CD14-positive monocyte (primary cell): ENCODE data around the gene OR51G2. TPM values are rescaled to one million over a fixed set of nuclear protein-coding genes. Genes with fewer than 3 reads are reported as not detected.

Experiments
- DNase-seq, 3 donors: peaks; one replicate each; pipeline ENCODE4 v3.0.0-alpha.2; 2011 to 2022
- H2AFZ ChIP-seq: 2 replicates; pipeline ENCODE4 v1.6.0; 2012; ENCODE audit warnings: mild to moderate bottlenecking, low read depth, low read length, inconsistent platforms; ENCODE audit not compliant: insufficient read depth, poor library complexity, severe bottlenecking
- H3K27ac ChIP-seq, 2 donors: 1 replicate in 1 of 2; 2 replicates in 1 of 2; pipeline ENCODE4 v1.5.1; 2012 to 2013; ENCODE audit warnings: low read length in 2 of 2, control low read depth in 1 of 2, inconsistent platforms in 1 of 2, low read depth in 1 of 2, mild to moderate bottlenecking in 1 of 2
- H3K27me3 ChIP-seq, 2 donors: one replicate each; pipeline versions ENCODE4 v1.6.0 to v1.6.1; 2011 to 2013; ENCODE audit warnings: low read length in 2 of 2; ENCODE audit not compliant: control insufficient read depth in 2 of 2, insufficient read depth in 2 of 2
- H3K36me3 ChIP-seq, 2 donors: replicated peaks in 1 of 2; 1 replicate in 1 of 2; 2 replicates in 1 of 2; pipeline versions ENCODE4 v1.5.1 to v1.6.1; 2012 to 2013; ENCODE audit warnings: low read length in 2 of 2, control low read depth in 1 of 2, inconsistent platforms in 1 of 2, mild to moderate bottlenecking in 1 of 2; ENCODE audit not compliant: insufficient read depth in 2 of 2, control insufficient read depth in 1 of 2
- H3K4me1 ChIP-seq, 2 donors: 1 replicate in 1 of 2; 2 replicates in 1 of 2; pipeline versions ENCODE4 v1.5.1 to v1.6.1; 2012 to 2013; ENCODE audit warnings: low read length in 2 of 2, control low read depth in 1 of 2, inconsistent platforms in 1 of 2, mild to moderate bottlenecking in 1 of 2, moderate library complexity in 1 of 2; ENCODE audit not compliant: insufficient read depth in 2 of 2, control insufficient read depth in 1 of 2
- H3K4me2 ChIP-seq: replicated peaks from 2 replicates; pipeline ENCODE3; 2012; ENCODE audit warnings: low read length, moderate library complexity, mild to moderate bottlenecking; ENCODE audit not compliant: poor library complexity, severe bottlenecking; ENCODE audit errors: extremely low read depth
- H3K4me3 ChIP-seq, 3 experiments: fragments of 200-600 bp in 1 of 3; sonication (generic) in 1 of 3; replicated peaks in 1 of 3; 1 replicate in 2 of 3; 2 replicates in 1 of 3; pipeline ENCODE4 v1.5.1; 2011 to 2013; ENCODE audit warnings: low read length in 3 of 3, mild to moderate bottlenecking in 3 of 3, control low read depth in 2 of 3, low read depth in 2 of 3, inconsistent platforms in 1 of 3, moderate library complexity in 1 of 3
- H3K79me2 ChIP-seq: 2 replicates; pipeline ENCODE4 v1.6.0; 2012; ENCODE audit warnings: mild to moderate bottlenecking, control low read depth, inconsistent platforms, low read length, moderate library complexity; ENCODE audit not compliant: insufficient read depth
- H3K9ac ChIP-seq: 2 replicates; pipeline ENCODE4 v1.6.0; 2017; ENCODE audit warnings: low read length, mild to moderate bottlenecking; ENCODE audit not compliant: insufficient read depth, poor library complexity, severe bottlenecking
- H3K9me3 ChIP-seq, 2 donors: replicated peaks in 1 of 2; 1 replicate in 1 of 2; 2 replicates in 1 of 2; pipeline versions ENCODE4 v1.5.1 to v1.6.1; 2012 to 2013; ENCODE audit warnings: low read length in 2 of 2, control low read depth in 1 of 2; ENCODE audit not compliant: control insufficient read depth in 1 of 2, insufficient read depth in 1 of 2
- H4K20me1 ChIP-seq: 2 replicates; pipeline ENCODE4 v1.6.0; 2012; ENCODE audit warnings: mild to moderate bottlenecking, low read length, control low read depth, moderate library complexity; ENCODE audit not compliant: insufficient read depth
- H3K27ac Mint-ChIP-seq, 7 donors: one replicate each; pipeline ENCODE4 v1.8.0; 2020; ENCODE audit warnings: mild to moderate bottlenecking in 7 of 7, mixed read lengths in 7 of 7, moderate library complexity in 6 of 7, inconsistent platforms in 2 of 7
- H3K27me3 Mint-ChIP-seq, 3 donors: one replicate each; pipeline ENCODE4 v1.8.0; 2021 to 2022; ENCODE audit warnings: low read depth in 3 of 3, mild to moderate bottlenecking in 3 of 3, mixed read lengths in 3 of 3, moderate library complexity in 3 of 3, inconsistent platforms in 1 of 3
- H3K36me3 Mint-ChIP-seq, 2 donors: one replicate each; pipeline ENCODE4 v1.8.0; 2020; ENCODE audit warnings: mixed read lengths in 2 of 2, inconsistent platforms in 1 of 2, mild to moderate bottlenecking in 1 of 2
- H3K4me1 Mint-ChIP-seq: one replicate; pipeline ENCODE4 v1.8.0; 2020; ENCODE audit warnings: mild to moderate bottlenecking, mixed read lengths
- H3K4me3 Mint-ChIP-seq, 2 donors: one replicate each; pipeline ENCODE4 v1.8.0; 2020; ENCODE audit warnings: mild to moderate bottlenecking in 2 of 2, mixed read lengths in 2 of 2, moderate library complexity in 1 of 2
- H3K9me3 Mint-ChIP-seq, 7 donors: one replicate each; pipeline ENCODE4 v1.8.0; 2020 to 2022; ENCODE audit warnings: mixed read lengths in 7 of 7, mild to moderate bottlenecking in 6 of 7, moderate library complexity in 6 of 7, inconsistent platforms in 2 of 7
- CTCF ChIP-seq: fragments of 200-600 bp; IDR thresholded peaks from one replicate; pipeline ENCODE4 v1.8.0; 2022; ENCODE audit warnings: antibody characterized with exemption, mild to moderate bottlenecking
- WGBS: methylation state at CpG from one replicate; pipeline ENCODE4 v1.1.5; 2013; ENCODE audit warnings: missing lambda C conversion rate; ENCODE audit not compliant: insufficient coverage; 5-methylcytosine and 5-hydroxymethylcytosine counted together
- intact Hi-C, 2 donors: fragments of 100-400 bp; cut with micrococcal nuclease; formaldehyde crosslinking; loops; one replicate each; pipeline versions ENCODE4 v1.15.0 to v1.15.1; 2023
- polyA plus RNA-seq, 3 donors: library from polyadenylated mRNA; depleted of rRNA in 1 of 3; unstranded in 2 of 3; stranded (reverse) in 1 of 3; fragments of 300-500 nt in 2 of 3; fragments of >200 nt in 1 of 3; fragmentation: Illumina TruSeq in 2 of 3; gene quantifications; 1 replicate in 2 of 3; 2 replicates in 1 of 3; pipeline ENCODE4 v1.2.3, GENCODE V29; 2012 to 2021

OR51G2 gene
- polyA plus RNA-seq, 3 donors: not detected

- no peak within 1 kb of the TSS for H3K9ac ChIP-seq
- H3K27me3 ChIP-seq: no peaks in the 10 kb centered on the region
- H2AFZ ChIP-seq: no peak within 1 kb of the TSS
- intact Hi-C loops: no loop called here
- no peaks in the 10 kb centered on the region for H3K4me1 ChIP-seq
- no peak within 1 kb of the TSS for H3K4me3 Mint-ChIP-seq
- H3K9me3 Mint-ChIP-seq: no peaks in the 10 kb centered on the region
- no peak for TF ChIP-seq CTCF
- WGBS: 83% methylated on average over 1 of the region's 1 CpG
- no peaks in the 10 kb centered on the region for H3K36me3 ChIP-seq
- DNase-seq: no peak
- H3K4me3 ChIP-seq: no peak within 1 kb of the TSS
- no peaks in the 10 kb centered on the region for H3K36me3 Mint-ChIP-seq
- no peaks in the 10 kb centered on the region for H4K20me1 ChIP-seq
- H3K4me1 Mint-ChIP-seq: no peaks in the 10 kb centered on the region
- H3K27me3 Mint-ChIP-seq: peaks cover 0 to 2% (median 2%) of the 10 kb centered on the region in 3 donors
- no peak within 1 kb of the TSS for H3K27ac ChIP-seq
- H3K27ac Mint-ChIP-seq: no peak within 1 kb of the TSS
- no peaks in the 10 kb centered on the region for H3K9me3 ChIP-seq
- H3K79me2 ChIP-seq: no peaks in the 10 kb centered on the region
- no peak within 1 kb of the TSS for H3K4me2 ChIP-seq
These were observed 5.1 kb upstream of the OR51G2 start, which contains the start of gene OR51G1 for GRCh38 chr11:4924239-4924638. TSS of gene OR51G1 (minus strand) at chr11:4924339. CDS start at chr11:4924339, 0 bp downstream.

GRCh38 chr11:4922304-4922703 lies 3.2 kb upstream of the OR51G2 start:
- Histone ChIP-seq H3K4me1 (no peaks in the 10 kb centered on the region), H3K79me2 (no peaks in the 10 kb centered on the region), H3K27ac (no peak overlapping the region), H3K4me3 (no peak overlapping the region), H3K27me3 (no peaks in the 10 kb centered on the region), H3K4me2 (no peak overlapping the region), H3K9me3 (no peaks in the 10 kb centered on the region), H4K20me1 (no peaks in the 10 kb centered on the region), H3K9ac (no peak overlapping the region), H3K36me3 (no peaks in the 10 kb centered on the region), H2AFZ (no peak overlapping the region)
- H3K4me3 Mint-ChIP-seq: no peak overlapping the region
- no peak for TF ChIP-seq CTCF
- H3K36me3 Mint-ChIP-seq: no peaks in the 10 kb centered on the region
- intact Hi-C loops: no loop called here
- no CpG with 5 or more reads among the region's 1 CpG for WGBS
- no peak overlapping the region for H3K27ac Mint-ChIP-seq
- no peak for DNase-seq
- H3K4me1 Mint-ChIP-seq: no peaks in the 10 kb centered on the region
- peaks cover 0 to 2% (median 2%) of the 10 kb centered on the region in 3 donors for H3K27me3 Mint-ChIP-seq
- H3K9me3 Mint-ChIP-seq: peaks cover 0 to 2% (median 0%) of the 10 kb centered on the region in 7 donors
